Measurements from ENCODE around the gene TRPM5.

- TF ChIP-seq CTCF (IDR thresholded peaks at IDR 0.05; ENCODE audit: insufficient read depth, low read length), result no peak
- no peak for TF ChIP-seq POLR2AphosphoS5 (IDR thresholded peaks at IDR 0.05; ENCODE audit: low read depth)
- TF ChIP-seq, protein P1, sequence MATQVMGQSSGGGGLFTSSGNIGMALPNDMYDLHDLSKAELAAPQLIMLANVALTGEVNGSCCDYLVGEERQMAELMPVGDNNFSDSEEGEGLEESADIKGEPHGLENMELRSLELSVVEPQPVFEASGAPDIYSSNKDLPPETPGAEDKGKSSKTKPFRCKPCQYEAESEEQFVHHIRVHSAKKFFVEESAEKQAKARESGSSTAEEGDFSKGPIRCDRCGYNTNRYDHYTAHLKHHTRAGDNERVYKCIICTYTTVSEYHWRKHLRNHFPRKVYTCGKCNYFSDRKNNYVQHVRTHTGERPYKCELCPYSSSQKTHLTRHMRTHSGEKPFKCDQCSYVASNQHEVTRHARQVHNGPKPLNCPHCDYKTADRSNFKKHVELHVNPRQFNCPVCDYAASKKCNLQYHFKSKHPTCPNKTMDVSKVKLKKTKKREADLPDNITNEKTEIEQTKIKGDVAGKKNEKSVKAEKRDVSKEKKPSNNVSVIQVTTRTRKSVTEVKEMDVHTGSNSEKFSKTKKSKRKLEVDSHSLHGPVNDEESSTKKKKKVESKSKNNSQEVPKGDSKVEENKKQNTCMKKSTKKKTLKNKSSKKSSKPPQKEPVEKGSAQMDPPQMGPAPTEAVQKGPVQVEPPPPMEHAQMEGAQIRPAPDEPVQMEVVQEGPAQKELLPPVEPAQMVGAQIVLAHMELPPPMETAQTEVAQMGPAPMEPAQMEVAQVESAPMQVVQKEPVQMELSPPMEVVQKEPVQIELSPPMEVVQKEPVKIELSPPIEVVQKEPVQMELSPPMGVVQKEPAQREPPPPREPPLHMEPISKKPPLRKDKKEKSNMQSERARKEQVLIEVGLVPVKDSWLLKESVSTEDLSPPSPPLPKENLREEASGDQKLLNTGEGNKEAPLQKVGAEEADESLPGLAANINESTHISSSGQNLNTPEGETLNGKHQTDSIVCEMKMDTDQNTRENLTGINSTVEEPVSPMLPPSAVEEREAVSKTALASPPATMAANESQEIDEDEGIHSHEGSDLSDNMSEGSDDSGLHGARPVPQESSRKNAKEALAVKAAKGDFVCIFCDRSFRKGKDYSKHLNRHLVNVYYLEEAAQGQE (IDR thresholded peaks at IDR 0.05; ENCODE audit: insufficient replicate concordance, low read depth), result no peak
Measured at GRCh38 chr11:2473361-2474058, 29.2 kb upstream of the TRPM5 start.

Measured in HL-60 (cell line).